Left kidney (tissue), 2 donors: ENCODE measurements around the gene PLEKHA5. TPM values are rescaled to one million over a fixed set of nuclear protein-coding genes. Genes with fewer than 3 reads are reported as not detected.
A peak's percentile ranks its signal among the peaks of the same experiment; 100 is the strongest.

Source experiments
- DNase-seq: peaks from one replicate; pipeline ENCODE4 v3.0.0-alpha.2; 2013
- polyA plus RNA-seq: library from polyadenylated mRNA; unstranded; fragments of 120-200 nt; gene quantifications from one replicate; pipeline ENCODE4 v1.2.1, GENCODE V29; 2013; ENCODE audit not compliant: insufficient read length

Gene PLEKHA5
- polyA plus RNA-seq, 1 donor = 123 TPM

- DNase-seq = no peak
These were observed 101.4 kb downstream of the PLEKHA5 start for GRCh38 chr12:19230896-19231295.

GRCh38 chr12:19234171-19234704 lies 104.7 kb downstream of the PLEKHA5 start:
- no peak for DNase-seq

- DNase-seq = no peak
These were observed 105.7 kb downstream of the PLEKHA5 start for GRCh38 chr12:19234981-19235871.

- no peak for DNase-seq
These were observed 107.1 kb downstream of the PLEKHA5 start for GRCh38 chr12:19236656-19237055.

GRCh38 chr12:19238540-19238939 lies 109.0 kb downstream of the PLEKHA5 start:
- no peak for DNase-seq

GRCh38 chr12:19239102-19239501 lies 109.6 kb downstream of the PLEKHA5 start:
- no peak for DNase-seq

DNA sequence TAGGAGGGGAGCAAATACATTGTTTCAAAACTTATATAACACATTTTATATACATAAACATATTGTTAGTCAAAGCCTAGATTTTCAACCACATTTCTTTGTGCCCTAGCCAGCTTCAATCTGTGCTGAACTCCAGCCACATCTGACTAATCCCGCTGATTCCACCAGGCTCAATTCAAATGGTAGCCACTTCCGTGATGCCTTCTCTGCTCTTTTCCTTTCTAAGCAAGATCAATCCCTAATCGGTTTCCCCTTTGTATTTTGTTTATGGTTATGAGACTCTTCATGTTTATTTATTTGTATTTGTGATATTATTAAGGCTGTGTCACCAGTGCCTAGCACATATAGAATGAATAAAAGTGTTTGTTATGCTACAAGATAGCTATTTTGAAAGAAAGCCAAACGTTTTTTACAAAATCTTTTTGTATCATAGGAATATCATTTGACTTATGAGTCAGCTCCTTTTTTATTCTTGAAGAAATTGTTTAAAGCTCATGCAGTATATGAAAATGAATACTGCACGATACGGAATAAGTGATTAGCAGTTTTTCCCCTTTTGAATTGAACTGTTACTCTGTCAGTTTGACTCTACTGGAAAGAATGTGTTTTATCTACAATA lies 110.2 kb downstream of the PLEKHA5 start:
- DNase-seq = no peak

- DNase-seq = no peak
These were observed 113.0 kb downstream of the PLEKHA5 start for GRCh38 chr12:19242581-19242980.

DNA sequence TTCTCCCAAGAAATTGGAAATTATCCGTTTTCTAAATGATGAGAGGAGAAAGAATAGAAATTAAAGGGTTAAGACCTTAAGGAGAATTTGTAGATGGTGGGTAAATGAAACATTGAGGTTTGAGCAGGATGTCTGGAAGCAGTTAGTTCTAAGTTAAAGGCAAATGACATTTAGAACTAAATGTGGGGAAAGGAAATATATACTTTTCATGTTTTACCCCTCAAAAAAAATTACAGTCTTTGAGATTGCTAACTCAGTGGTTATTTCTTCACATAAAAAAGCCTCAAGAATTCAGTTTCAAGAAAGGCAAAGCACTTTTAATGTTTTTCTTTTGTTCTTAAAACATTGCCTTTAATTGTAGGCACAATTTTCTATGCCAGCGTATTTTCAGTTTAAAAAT lies 114.0 kb downstream of the PLEKHA5 start:
- DNase-seq = no peak

GRCh38 chr12:19244312-19244711 lies 114.8 kb downstream of the PLEKHA5 start:
- DNase-seq = no peak

- DNase-seq = no peak
These were observed 115.6 kb downstream of the PLEKHA5 start for GRCh38 chr12:19245106-19245505.

GRCh38 chr12:19245666-19246065 lies 116.1 kb downstream of the PLEKHA5 start:
- DNase-seq = no peak

DNA sequence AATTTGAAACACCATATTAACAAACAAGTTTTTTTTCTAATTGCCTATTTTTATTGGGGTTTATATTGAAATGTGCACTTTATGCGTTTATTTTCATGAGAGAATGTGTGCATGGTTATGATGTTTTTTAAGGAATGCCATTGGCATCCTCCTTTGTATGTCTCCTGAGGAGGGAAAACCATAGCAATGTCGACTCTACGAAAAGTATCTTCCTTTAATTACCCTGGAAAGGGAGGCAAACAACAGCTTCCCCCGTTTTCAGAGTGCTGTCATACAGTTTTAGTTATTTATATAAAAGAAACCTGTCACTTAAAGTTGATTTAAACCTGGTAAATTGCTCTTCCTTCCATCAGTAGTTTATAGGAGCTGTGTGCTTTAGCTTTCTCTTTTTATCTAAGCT lies 117.4 kb downstream of the PLEKHA5 start:
- DNase-seq = no peak

DNA sequence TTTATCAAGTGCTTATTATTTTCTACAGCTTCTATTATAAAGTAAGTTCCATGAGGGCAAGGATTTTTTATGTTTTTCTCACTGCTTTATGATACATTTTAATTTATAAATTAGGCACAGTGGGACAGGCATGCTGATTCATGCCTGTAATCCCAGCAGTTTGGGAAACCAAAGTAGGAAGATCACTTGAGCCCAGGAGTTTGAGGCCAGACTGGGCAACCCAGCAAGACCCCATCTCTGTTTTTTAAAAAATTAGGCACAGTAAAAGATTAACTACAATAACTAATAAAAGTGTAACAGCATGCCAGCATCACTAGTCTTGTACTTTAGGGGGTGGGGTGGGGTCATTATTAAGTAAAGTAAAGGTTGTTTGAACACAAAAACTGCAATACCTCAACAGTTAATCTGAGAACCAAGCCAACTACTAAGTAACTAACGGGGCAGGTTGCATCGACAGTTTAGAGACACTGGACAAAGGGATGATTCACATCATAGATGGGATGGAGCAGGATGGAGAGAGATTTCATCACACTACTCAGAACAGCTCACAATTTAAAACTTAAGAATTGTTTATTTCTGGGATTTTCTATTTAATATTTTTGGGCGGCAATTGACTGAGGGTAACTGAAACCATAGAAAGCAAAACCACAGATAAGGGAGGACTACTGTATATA lies 119.5 kb downstream of the PLEKHA5 start:
- DNase-seq = no peak

GRCh38 chr12:19251481-19252132 lies 122.1 kb downstream of the PLEKHA5 start:
- DNase-seq = no peak

DNA sequence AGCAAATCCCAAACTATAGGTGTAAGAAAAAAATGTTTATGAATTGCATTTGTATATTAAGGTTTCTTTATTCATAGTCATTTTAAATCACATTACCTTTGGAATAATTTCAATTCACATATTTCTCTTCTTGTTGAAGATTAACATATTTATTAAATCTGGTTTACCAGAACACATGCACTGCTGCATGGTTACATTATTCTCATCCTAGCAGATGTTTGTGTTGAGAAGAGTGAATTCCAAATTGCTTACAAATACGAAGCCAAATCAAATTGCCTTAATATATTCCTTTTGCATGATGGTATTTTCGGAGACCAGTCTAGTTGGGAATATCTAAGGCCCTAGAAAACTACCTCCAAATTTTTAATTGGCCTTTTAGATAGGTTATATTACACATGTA lies 130.6 kb downstream of the PLEKHA5 start:
- DNase-seq = no peak

DNA sequence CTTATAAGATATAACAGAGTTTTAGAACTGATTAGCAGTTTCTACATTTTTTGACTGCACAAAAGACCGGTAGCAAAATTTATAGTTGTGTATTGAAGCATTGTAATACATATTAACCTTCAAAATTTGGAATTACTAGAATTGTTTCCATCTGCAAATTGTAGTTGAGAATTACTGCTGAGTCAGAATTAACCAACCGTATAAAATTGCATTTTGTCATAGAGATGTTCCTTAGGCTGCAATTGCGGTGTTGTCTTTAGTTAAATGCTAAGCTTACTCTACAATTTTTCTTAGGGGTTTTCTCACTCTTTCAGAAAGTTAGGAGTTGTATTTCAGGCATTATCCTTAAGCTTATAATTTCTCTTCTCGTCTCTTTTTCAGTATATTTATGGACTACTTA lies 132.2 kb downstream of the PLEKHA5 start:
- no peak for DNase-seq

DNA sequence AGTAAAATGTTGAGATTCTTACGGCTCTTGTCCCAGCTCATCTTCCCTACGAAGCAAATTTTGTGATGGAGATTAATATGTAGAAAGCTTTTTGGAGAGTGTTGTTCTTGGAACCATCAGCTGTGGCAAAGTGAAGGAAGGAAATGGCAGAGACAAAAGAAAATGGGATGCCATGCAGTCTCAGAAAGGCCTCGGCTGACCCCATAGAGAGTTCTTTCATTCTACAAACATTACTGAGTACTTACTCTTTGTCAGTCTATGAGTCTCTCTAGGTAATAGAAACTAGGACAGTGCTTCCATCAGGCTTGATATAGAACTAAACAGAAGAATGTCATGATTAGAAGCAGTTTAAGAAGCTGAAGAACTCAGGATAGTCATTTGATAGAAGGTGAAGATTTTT lies 134.1 kb downstream of the PLEKHA5 start:
- no peak for DNase-seq

- DNase-seq = peak; percentile 12
These were observed 144.2 kb downstream of the PLEKHA5 start for GRCh38 chr12:19273482-19274330.

DNA sequence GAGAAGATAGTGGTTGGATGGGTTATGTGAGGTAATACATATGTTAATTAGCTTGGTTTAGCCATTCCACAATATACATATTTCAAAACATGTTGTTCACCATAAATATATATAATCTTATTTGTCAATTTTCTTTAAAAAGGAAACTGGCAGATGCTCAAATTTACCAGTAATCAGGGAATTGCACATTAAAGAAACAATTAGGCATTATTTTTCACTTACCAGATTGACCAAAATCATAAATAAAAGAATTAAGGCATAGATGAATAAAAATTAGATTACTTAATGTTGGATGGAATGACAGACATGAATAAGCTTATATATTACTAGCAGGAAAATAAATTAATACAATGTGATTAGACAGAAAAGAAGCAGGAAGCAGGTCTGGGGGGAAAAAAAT lies 147.2 kb downstream of the PLEKHA5 start:
- no peak for DNase-seq

- DNase-seq = no peak
These were observed 148.2 kb downstream of the PLEKHA5 start for GRCh38 chr12:19277711-19278110.
